WI38 (cell line): ENCODE data around the gene IL18.

Experiments used
- H3K4me3 ChIP-seq: 2 replicates; pipeline ENCODE4 v1.5.1; 2011; ENCODE audit warnings: low read depth, mild to moderate bottlenecking, control low read depth, low read length
- CTCF ChIP-seq: IDR thresholded peaks from 2 replicates; pipeline ENCODE4 v1.5.1; 2012; ENCODE audit warnings: low read depth, mild to moderate bottlenecking, control low read depth, low read length

The IL18 gene

GRCh38 chr11:112132737-112133136, 31.2 kb downstream of the IL18 start:
- H3K4me3 ChIP-seq: no peak overlapping the region
- TF ChIP-seq CTCF: no peak

- no peak for TF ChIP-seq CTCF
- H3K4me3 ChIP-seq: no peak overlapping the region
Observed at GRCh38 chr11:112129656-112130055, 34.2 kb downstream of the IL18 start.

GRCh38 chr11:112128483-112129121, 35.3 kb downstream of the IL18 start:
- TF ChIP-seq CTCF: no peak

GRCh38 chr11:112127056-112127455, 36.8 kb downstream of the IL18 start:
- TF ChIP-seq CTCF: no peak
- H3K4me3 ChIP-seq: no peak overlapping the region

More at GRCh38 chr11:112128483-112129121, 35.3 kb downstream of the IL18 start:
- no peak overlapping the region for H3K4me3 ChIP-seq

- TF ChIP-seq CTCF: no peak
- no peak overlapping the region for H3K4me3 ChIP-seq
Observed at GRCh38 chr11:112123129-112123528, 40.8 kb downstream of the IL18 start.

GRCh38 chr11:112121981-112122615, 41.8 kb downstream of the IL18 start:
- H3K4me3 ChIP-seq: no peak overlapping the region
- no peak for TF ChIP-seq CTCF

GRCh38 chr11:112118176-112118575, 45.7 kb downstream of the IL18 start:
- H3K4me3 ChIP-seq: no peak overlapping the region
- TF ChIP-seq CTCF: no peak
